SIG-M5 treated with dmso at 0.1 percent for 504 hours (cell line): ENCODE data around the gene FOXL2NB.

Experiments used
- DNase-seq: peaks from one replicate; lab custom pipeline; 2025; ENCODE audit not compliant: unreplicated experiment; lab: John Stamatoyannopoulos, UW

The FOXL2NB gene

GRCh38 chr3:138987181-138987580 is 40.2 kb downstream of the FOXL2NB start:
- no peak for DNase-seq

DNA sequence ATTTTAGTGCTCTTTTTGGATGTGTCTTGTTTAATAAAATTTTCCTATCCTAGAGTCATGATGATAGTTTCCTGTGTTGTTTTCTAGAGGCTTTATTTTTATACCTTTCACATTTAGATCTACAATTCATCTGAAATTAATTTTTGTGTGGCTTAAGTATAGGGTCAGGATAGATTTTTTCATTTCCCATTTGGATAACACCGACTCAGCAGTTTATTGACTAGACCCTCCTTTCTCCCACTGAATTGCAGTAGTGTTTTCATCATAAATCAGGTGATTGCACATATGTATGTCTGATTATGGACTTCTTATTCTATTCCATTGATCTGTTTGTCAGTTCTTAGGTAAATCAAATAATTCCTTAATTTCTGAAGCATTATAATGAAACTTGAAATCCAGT is 48.7 kb downstream of the FOXL2NB start:
- no peak for DNase-seq
